PC-9 (cell line): ENCODE measurements around the gene LRTM1. TPM values are rescaled to one million over a fixed set of nuclear protein-coding genes. Genes with fewer than 3 reads are reported as not detected.

Experiments
- BruUV-seq: library from RNA; stranded (reverse); fragments of 400-500 nt; replicated peaks from 2 replicates; lab custom pipeline; 2021; lab: Mats Ljungman, UMichigan
- CTCF ChIA-PET: fragments of 300-600 bp; sonication (Branson Sonifier 250); formaldehyde crosslinking; loops from one replicate; lab custom pipeline; 2022; ENCODE audit warnings: antibody characterized with exemption; lab: Charles Lee
- POLR2A ChIA-PET: fragments of 300-600 bp; sonication (Branson Sonifier 250); formaldehyde crosslinking; loops from one replicate; lab custom pipeline; 2022; ENCODE audit warnings: antibody characterized with exemption; ENCODE audit not compliant: unreplicated experiment; lab: Charles Lee
- DNase-seq, 2 experiments: peaks; one replicate each; pipeline versions ENCODE4 v3.0.0 to v3.0.0-alpha.2; 2015 to 2022; ENCODE audit warnings: mixed read lengths in 1 of 2
- H2AFZ ChIP-seq: fragments of 200-600 bp; sonication (generic); 2 replicates; pipeline ENCODE4 v1.8.1; 2017; ENCODE audit warnings: antibody characterized with exemption
- H3F3A ChIP-seq: fragments of 200-600 bp; sonication (generic); 2 replicates; pipeline ENCODE4 v1.8.1; 2017; ENCODE audit warnings: antibody characterized with exemption, mild to moderate bottlenecking, low read depth; ENCODE audit not compliant: insufficient read depth
- H3K27ac ChIP-seq: fragments of 200-600 bp; sonication (generic); 2 replicates; pipeline ENCODE4 v1.6.1; 2016; ENCODE audit warnings: mixed run types
- H3K27me3 ChIP-seq: fragments of 200-600 bp; sonication (generic); 2 replicates; pipeline ENCODE4 v1.6.1; 2016; ENCODE audit warnings: low read depth, mixed run types; ENCODE audit not compliant: insufficient read depth
- H3K36me3 ChIP-seq: fragments of 200-600 bp; sonication (generic); 2 replicates; pipeline ENCODE4 v1.6.1; 2016; ENCODE audit warnings: low read depth, mixed run types
- H3K4me1 ChIP-seq: fragments of 200-600 bp; sonication (generic); replicated peaks from 2 replicates; pipeline ENCODE4 v1.6.1; 2016; ENCODE audit warnings: mixed run types; ENCODE audit not compliant: insufficient read depth
- H3K4me2 ChIP-seq: fragments of 200-600 bp; sonication (generic); 2 replicates; pipeline ENCODE4 v1.6.1; 2017; ENCODE audit warnings: mixed run types
- H3K4me3 ChIP-seq: fragments of 200-600 bp; sonication (generic); 2 replicates; pipeline ENCODE4 v1.6.1; 2016; ENCODE audit warnings: mixed run types
- H3K79me2 ChIP-seq: fragments of 200-600 bp; sonication (generic); 2 replicates; pipeline ENCODE4 v1.6.1; 2017; ENCODE audit warnings: low read depth, mixed run types
- H3K9me2 ChIP-seq: fragments of 200-600 bp; sonication (generic); 2 replicates; pipeline ENCODE4 v1.8.1; 2017; ENCODE audit warnings: mild to moderate bottlenecking; ENCODE audit not compliant: insufficient read depth
- H3K9me3 ChIP-seq: fragments of 200-600 bp; sonication (generic); 2 replicates; pipeline ENCODE4 v1.8.1; 2016; ENCODE audit warnings: low read depth; ENCODE audit not compliant: insufficient read depth
- H4K20me1 ChIP-seq: fragments of 200-600 bp; sonication (generic); 2 replicates; pipeline ENCODE4 v1.8.1; 2017; ENCODE audit not compliant: insufficient read depth
- CTCF ChIP-seq: fragments of 200-600 bp; sonication (generic); conservative IDR thresholded peaks from 2 replicates; pipeline ENCODE4 v1.6.1; 2017; ENCODE audit warnings: mixed run types, antibody characterized with exemption, mild to moderate bottlenecking, moderate library complexity
- EZH2 ChIP-seq: fragments of 200-600 bp; sonication (generic); IDR thresholded peaks from 2 replicates; pipeline ENCODE4 v1.8.0; 2017; ENCODE audit warnings: antibody characterized with exemption, low read depth
- intact Hi-C: fragments of 100-400 bp; cut with micrococcal nuclease; formaldehyde crosslinking; loops from one replicate; pipeline ENCODE4 v1.10.0; 2022; ENCODE audit not compliant: unreplicated experiment
- total RNA-seq: library from RNA; stranded (reverse); gene quantifications from 2 replicates; pipeline ENCODE4 v1.2.3, GENCODE V29; 2021

LRTM1 gene
- total RNA-seq, 1 experiment from 2014 or later = not detected

- no peak overlapping the region for H2AFZ ChIP-seq
- 0 out of 2 replicates have a peak overlapping the region, but pooled peaks have one; percentile 5 for H3K4me2 ChIP-seq
- BruUV-seq = no TSS peak
- H3F3A ChIP-seq = peaks cover 12% of the 10 kb centered on the region; the same call in 1 of the 2 replicates
- DNase-seq = peak in 1 of 2 experiments; percentile 85
- no peak overlapping the region for H3K27ac ChIP-seq
- H3K4me3 ChIP-seq = no peak overlapping the region
- no peaks in the 10 kb centered on the region for H3K27me3 ChIP-seq
- H3K9me2 ChIP-seq = no peaks in the 10 kb centered on the region
- H3K79me2 ChIP-seq = no peaks in the 10 kb centered on the region
- no peaks in the 10 kb centered on the region for H3K9me3 ChIP-seq
- no peaks in the 10 kb centered on the region for H4K20me1 ChIP-seq
- ChIA-PET POLR2A (interaction anchor here (0.5 to 0.7 kb wide), 3 partner anchors 8 to 608 kb away, joined by 3 to 7 read pairs (median 3); no protein-coding TSS in a partner anchor), CTCF (no interaction called here)
- H3K4me1 ChIP-seq = peaks cover 12% of the 10 kb centered on the region
- no peaks in the 10 kb centered on the region for H3K36me3 ChIP-seq
- intact Hi-C loops = loop anchor here (1.0 kb wide), 1 partner anchor 9 kb away; no protein-coding TSS in a partner anchor
- TF ChIP-seq EZH2 (no peak), CTCF (no peak)
These were observed 45.6 kb downstream of the LRTM1 start for GRCh38 chr3:54882129-54882833.

- no TSS peak for BruUV-seq
- no peaks in the 10 kb centered on the region for H3K9me3 ChIP-seq
- no peak for DNase-seq
- ChIA-PET POLR2A (no interaction called here), CTCF (no interaction called here)
- H3K9me2 ChIP-seq = no peaks in the 10 kb centered on the region
- no peak overlapping the region for H3K4me3 ChIP-seq
- no peaks in the 10 kb centered on the region for H3K36me3 ChIP-seq
- peaks cover 29% of the 10 kb centered on the region for H3K4me1 ChIP-seq
- peaks cover 12% of the 10 kb centered on the region; the same call in 1 of the 2 replicates for H3F3A ChIP-seq
- TF ChIP-seq EZH2 (no peak), CTCF (no peak)
- no peaks in the 10 kb centered on the region for H4K20me1 ChIP-seq
- no peak overlapping the region for H3K4me2 ChIP-seq
- H3K79me2 ChIP-seq = no peaks in the 10 kb centered on the region
- no peak overlapping the region for H3K27ac ChIP-seq
- H2AFZ ChIP-seq = no peak overlapping the region
- no peaks in the 10 kb centered on the region for H3K27me3 ChIP-seq
- intact Hi-C loops = no loop called here
These were observed 49.7 kb downstream of the LRTM1 start for GRCh38 chr3:54878145-54878544.

- no peak overlapping the region for H2AFZ ChIP-seq
- no peaks in the 10 kb centered on the region for H3K36me3 ChIP-seq
- H4K20me1 ChIP-seq = no peaks in the 10 kb centered on the region
- H3K27me3 ChIP-seq = no peaks in the 10 kb centered on the region
- ChIA-PET CTCF (no interaction called here), POLR2A (no interaction called here)
- H3K9me3 ChIP-seq = no peaks in the 10 kb centered on the region
- no peak overlapping the region for H3K27ac ChIP-seq
- peaks cover 7% of the 10 kb centered on the region; the same call in 1 of the 2 replicates for H3F3A ChIP-seq
- intact Hi-C loops = no loop called here
- H3K4me3 ChIP-seq = no peak overlapping the region
- TF ChIP-seq CTCF = no peak
- H3K79me2 ChIP-seq = no peaks in the 10 kb centered on the region
- H3K9me2 ChIP-seq = no peaks in the 10 kb centered on the region
- no peak overlapping the region for H3K4me2 ChIP-seq
- H3K4me1 ChIP-seq = peaks cover 29% of the 10 kb centered on the region
- peak in 1 of 2 experiments; percentile 8 for DNase-seq
- no TSS peak for BruUV-seq
These were observed 50.1 kb downstream of the LRTM1 start for GRCh38 chr3:54877730-54878129.
